HG02981 (cell line): ENCODE measurements around the gene ULK3.
"Not testable (repeated sequence)": the region's sequence is repeated elsewhere in the genome, so short reads cannot be mapped to it uniquely, and the experiment has no call there.

Experiments used
- ATAC-seq: cut with Tn5 transposase; IDR thresholded peaks from one replicate; pipeline ENCODE4 v1.9.1; 2021; ENCODE audit warnings: mild to moderate bottlenecking, moderate library complexity; ENCODE audit not compliant: unreplicated experiment

ULK3 gene, protein sequence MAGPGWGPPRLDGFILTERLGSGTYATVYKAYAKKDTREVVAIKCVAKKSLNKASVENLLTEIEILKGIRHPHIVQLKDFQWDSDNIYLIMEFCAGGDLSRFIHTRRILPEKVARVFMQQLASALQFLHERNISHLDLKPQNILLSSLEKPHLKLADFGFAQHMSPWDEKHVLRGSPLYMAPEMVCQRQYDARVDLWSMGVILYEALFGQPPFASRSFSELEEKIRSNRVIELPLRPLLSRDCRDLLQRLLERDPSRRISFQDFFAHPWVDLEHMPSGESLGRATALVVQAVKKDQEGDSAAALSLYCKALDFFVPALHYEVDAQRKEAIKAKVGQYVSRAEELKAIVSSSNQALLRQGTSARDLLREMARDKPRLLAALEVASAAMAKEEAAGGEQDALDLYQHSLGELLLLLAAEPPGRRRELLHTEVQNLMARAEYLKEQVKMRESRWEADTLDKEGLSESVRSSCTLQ

DNA sequence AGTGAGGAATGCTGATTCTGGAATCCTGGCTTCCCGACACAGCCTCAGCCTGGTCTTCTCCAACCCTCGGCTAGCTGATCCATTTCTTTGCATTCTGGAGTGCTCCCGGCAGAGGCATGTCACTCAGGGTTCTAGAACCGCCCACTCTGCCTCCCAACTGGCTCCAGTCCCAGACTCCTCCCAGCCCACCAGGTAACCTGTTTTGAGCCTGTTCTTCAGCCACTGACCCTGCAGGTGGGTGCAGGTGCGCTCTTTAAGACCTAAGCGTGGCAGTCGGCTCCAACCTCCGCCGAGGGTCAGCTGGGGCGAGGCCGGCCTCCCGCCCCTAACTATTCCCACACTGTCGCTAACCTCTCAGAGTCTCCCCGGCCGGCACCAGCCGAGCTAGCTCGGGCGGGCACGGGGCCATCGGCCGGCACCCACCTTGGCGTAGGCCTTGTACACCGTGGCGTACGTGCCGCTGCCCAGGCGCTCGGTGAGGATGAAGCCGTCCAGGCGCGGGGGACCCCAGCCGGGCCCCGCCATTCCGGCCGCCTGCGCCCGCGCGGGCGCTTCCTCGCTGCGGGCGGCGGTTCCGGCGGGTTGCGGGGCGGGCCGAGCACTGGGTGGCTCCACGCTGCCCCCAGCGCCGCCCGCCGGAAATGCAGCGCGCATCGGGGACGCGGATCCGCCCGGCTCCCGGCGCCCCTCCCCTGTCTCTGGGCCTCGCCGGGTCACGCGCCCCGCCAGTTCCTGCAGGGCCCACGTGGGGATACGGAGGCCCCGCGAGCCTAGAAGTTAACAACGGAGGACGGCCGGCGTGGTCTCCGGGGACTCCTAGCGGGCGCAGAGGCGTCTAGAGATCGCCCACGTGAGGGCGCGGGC, at the start of gene ULK3:
Gene ULK3, minus strand, starts transcription at position 576 of the 864 bp plus-strand sequence. Its CDS starts 51 bp downstream, at position 525.
- peak; percentile 76 for ATAC-seq

GRCh38 chr15:74892313-74892712, 49.4 kb upstream of the ULK3 start:
- ATAC-seq = no peak

DNA sequence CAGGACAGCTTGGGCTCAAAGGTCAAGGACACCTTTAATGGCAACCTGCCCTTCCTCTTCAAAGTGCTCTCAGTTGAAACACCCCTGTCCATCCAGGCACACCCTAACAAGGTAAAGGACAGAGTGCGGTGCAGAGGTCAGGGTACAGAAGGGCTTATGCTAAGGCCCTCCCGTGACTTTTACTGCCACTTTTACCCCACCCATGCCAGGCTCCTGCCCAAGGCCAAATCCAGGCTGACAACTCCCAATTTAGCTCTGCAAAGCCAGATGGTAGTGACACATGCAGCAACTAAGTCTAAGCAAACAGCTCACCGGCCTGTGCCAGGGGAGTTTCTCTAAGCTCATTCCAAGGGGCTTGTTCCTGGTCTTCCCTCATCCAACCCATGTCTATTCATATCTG, 48.5 kb upstream of the ULK3 start:
- no peak for ATAC-seq

DNA sequence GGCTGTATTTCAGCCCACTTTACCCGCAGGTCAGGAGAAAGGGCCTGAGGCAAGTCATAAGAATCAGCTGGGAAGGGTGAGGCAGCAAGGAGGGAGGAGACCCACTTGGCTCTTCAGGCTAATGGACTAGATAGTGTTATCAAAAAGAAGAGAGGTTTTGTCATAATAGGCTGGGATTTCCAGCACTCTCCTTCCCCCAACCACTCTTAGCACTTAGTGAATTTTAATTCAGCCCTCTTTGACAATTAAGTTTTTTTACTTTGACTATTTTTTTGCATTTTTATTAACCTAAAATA, 47.7 kb upstream of the ULK3 start:
- ATAC-seq = no peak

GRCh38 chr15:74889883-74890664, 47.1 kb upstream of the ULK3 start, which contains the start of gene MPI:
MPI (plus strand) TSS chr15:74890042; CDS start chr15:74890074, 32 bp downstream.
- peak; percentile 92 for ATAC-seq

DNA sequence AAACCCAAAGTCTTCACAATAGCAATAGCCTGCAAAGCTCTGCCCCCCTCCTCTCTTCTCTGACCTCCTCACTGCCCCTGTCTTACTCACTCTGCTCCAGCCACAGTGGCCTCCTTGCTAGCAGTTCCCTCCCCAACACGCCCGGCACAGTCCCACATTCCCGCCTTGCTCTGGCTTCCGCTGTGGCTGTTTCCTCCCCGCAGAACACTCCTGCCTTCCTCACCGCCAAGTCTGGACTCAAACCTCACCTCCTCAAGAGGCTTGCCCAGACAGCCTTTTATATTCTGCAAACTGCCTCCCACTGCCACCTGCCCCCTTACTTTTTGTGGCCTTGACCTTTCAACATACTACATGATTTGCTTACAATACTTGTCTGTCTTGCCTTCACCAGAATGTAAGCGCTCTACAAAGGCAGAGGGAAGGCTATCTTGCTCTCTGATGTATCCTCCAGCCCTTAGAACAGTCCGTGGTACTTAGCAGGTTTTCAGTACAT, 46.5 kb upstream of the ULK3 start:
- peak; percentile 28 for ATAC-seq

DNA sequence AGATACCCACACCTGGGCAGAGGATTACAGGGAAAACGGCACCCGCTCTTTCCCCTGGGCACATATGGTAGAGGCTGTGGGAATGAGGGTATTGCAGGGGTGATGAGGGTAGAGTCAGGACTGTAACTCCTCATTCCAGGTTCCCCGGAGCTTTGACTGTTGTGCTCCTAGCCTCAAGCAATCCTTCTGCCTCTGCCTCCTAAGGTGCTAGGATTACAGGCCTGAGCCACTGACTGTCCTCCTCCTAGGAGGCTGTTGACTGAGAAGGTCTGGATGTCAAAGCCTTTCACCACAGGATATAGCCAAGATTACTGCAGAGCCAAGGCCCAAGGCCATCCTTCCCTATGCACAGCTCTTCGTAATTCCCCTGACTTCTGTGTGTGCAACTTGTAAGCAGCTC, 45.8 kb upstream of the ULK3 start:
- no peak for ATAC-seq

- ATAC-seq = not testable (repeated sequence)
These were observed 44.7 kb upstream of the ULK3 start for GRCh38 chr15:74887537-74888193.

- no peak for ATAC-seq
These were observed 42.5 kb upstream of the ULK3 start for GRCh38 chr15:74885461-74885860.

DNA sequence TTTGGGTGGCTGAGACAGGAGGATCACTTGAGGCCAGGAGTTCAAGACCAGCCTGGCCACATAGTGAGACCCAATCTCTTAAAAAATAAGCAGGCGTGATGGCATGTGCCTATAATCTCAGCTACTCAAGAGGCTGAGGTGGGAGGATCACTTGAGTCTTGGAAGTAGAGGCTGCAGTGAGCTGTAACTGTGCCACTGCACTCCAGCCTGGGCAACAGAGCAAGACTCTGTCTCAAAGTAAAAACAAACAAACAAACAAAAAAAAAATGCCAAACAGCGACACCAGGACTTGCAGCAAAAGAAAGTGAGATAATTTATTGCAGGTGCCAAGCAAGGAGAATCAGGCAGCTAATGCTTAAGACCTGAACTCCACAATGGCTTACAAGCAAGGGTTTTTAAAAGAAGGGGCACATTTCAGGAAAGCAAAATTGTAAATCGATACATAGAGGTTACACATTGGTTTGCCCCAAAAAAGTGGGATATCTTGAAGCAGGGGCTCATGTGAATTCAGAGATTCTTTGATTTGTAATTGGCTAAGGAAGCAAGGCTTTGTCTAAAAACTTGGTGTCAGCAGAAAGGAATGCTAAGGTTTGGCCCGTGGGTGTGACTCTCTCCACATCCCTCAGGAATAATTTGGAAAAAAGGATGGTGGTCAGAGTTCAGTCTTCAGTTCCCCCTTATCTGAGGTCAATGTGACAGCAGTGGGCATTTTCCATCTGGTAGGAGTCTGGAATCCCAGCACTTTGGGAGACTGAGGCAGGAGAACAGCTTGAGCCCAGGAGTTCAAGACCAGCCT, 41.7 kb upstream of the ULK3 start:
- ATAC-seq = peak; percentile 10

GRCh38 chr15:74882528-74882927, 39.6 kb upstream of the ULK3 start:
- ATAC-seq = no peak

DNA sequence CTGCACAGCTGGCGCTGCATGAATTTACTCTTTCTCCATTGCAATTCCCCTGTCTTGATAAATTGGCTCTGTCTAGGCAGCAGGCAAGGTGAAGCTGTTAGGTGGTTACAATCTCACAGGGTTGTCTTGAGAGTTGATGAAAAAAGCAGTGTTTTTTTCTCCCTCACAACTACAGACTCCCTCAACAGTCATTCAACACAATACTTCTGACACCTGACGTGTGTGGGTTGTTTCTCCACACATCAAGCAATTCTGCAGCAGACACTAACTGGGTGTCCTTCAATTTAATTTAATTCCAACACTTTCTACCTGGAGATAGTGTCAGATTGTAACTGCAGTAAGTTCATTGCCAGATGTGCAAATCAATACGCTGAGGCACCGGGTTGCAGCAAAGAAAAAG, 35.3 kb upstream of the ULK3 start:
- ATAC-seq = no peak

DNA sequence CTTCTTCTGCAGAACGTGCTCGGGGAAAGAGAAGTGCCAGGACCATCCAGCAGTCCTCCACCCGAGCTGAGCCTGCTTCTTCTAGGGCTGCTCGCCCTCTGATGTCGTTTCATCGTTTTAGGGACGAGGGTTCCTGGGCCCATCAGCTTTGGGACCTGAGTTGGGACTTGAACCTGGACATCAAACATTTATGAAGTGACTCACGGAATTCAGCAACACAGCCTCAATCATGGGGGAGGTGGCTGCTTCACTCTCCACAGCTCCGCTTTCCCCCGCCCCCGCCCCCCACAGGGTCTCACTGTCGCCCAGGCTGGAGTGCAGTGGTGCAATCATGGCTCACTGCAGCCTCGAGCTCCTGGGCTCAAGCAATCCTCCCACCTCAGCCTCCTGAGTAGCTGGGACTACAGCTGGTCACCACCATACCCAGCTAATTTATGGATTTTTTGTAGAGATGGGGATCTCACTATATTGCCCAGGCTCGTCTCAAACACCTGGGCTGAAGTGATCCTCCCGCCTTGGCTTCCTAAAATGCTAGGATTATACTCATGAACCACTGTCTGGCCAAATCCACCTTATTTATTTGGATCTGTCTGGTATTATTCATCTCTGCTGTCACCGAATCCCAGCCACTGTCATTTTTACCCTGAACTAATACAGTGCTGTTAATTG, 30.9 kb upstream of the ULK3 start:
- peak; percentile 6 for ATAC-seq

DNA sequence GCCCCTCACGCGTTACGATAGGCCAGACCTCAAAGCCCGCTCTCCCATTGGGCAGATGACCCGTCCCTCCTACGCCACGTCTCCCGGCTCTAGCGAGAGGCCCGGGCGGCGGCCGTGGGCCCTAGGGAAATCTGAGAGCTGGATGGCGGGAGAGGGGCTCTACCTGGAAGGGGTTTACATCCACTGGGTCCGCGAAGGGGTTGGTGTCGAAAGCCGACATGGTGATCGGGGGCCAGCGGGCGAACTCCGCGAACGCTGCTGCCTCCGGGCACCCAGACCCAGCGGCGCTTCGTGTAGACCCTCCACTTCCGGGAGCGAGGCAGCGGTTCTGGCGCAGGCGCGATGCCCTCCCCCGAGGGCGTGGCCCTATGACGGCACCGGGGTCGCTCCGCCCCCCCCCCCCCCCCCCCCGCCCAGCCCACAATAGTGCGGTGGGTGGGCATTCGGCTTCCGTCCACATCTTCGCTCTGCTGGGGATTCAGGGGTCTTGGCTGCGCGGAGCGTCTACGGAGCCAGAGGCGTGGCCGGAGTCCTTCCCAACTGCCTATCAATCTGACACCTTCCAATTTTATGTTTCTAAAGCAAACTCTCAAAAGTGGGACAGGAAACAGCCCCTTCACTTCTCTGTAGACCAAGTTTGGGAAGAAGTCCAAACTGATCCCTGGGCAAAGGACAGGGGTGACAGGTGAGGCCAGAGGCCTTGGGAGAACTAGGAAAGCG, 30.2 kb upstream of the ULK3 start, which contains the start of gene SCAMP2:
Gene SCAMP2, minus strand, starts transcription at position 330 of the 720 bp plus-strand sequence. Its CDS starts 110 bp downstream, at position 220.
- ATAC-seq = peak; percentile 78

DNA sequence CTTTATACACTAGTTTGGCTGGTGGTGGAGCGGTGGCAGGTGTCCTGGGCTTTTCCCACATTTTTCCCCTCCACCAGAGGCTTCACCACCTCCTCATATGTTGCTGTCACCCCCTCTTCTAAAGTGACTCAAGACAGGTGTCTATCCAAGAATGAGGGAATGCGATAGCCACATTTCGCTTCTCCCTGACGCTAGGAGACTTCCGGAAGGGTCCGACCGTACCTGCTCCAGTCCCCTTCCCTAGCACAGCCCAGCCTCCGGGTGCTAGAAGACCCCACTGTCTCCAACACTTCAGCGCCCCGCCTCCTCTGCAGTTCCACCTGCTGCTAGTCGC, 29.7 kb upstream of the ULK3 start:
- no peak for ATAC-seq

DNA sequence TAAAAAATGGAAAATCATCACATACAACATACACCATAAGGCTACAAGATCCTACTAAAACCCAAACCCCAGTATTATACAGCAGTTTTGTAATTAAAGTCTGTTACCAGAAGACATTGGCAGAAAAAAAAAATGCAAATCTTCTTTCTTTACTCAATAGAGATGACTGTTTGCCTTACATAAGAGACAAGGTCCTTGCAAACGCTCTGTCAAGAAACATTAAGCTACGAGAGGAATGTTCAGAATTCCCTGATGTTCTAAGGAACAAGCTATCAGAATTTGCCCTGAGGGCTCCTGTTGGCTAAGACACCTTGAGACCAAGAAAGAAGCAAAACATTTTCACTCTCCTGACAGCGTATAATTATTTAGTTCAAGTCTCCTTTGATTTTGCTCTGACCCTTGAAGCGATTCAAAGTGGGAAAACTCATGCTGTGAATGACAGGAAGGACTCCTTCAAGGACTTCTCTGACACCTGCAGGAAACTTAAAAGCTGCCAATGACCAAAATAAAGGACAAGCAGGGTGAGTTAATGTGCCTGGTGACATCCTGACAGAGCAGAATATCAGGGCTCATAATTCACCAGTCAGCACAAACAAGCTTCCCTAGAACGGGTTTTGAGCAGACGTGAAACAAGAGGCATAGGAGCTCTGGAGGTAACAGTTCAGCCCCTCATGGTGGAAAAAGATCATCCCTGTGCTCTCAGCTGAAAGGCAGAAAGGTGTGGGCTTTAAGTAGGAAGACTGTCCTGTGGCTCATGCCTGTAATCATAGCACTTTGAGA, 27.7 kb upstream of the ULK3 start:
- ATAC-seq = no peak

DNA sequence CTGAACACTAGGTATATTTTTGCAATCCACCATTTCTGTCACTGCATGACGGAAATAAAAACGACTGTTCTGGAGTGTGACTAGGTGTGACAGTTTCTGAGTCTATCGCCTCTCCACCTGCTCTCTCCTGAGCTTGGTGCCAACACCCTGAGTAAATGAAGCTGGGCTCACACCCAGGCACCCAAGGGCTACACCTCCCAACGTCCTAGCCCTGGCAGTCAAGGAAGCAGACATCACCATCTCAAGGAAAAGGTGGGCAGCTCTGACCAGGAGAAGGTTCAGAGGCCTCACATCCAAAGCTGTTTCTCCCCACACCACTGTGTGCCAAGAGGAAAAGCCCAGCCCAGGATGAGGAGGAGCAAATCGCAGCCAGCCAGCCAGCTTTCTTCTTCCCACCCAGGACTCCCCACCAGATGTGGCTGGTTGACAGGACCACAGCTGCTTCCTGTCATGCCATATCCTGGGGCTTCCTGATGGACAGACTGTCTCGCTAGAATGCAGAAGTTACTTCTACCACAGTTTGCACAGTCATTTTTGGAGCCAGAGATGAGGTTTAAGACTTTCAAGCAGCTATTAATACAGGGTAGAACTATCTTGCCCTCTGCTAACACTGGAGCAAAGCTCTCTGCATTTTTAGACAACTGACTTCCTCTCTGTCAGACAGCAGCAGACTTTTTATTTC, 26.9 kb upstream of the ULK3 start:
- ATAC-seq = peak; percentile 47
